Keratinocyte (primary cell): Measurements from ENCODE around the gene ENTPD8. TPM values are rescaled to one million over a fixed set of nuclear protein-coding genes. Genes with fewer than 3 reads are reported as not detected.
"Not testable (repeated sequence)": the region's sequence is repeated elsewhere in the genome, so short reads cannot be mapped to it uniquely, and the experiment has no call there.

Experiments used
- DNase-seq: peaks from one replicate; pipeline ENCODE4 v3.0.0-alpha.2; 2011; ENCODE audit warnings: low read depth, missing footprints, low spot score
- FAIRE-seq: peaks from 2 replicates; lab custom pipeline; 2011; peaks lifted over from hg19 to GRCh38; lab: Jason Lieb, UNC
- H2AFZ ChIP-seq: 2 replicates; pipeline ENCODE4 v1.6.0; 2012; ENCODE audit warnings: low read length, control low read depth, inconsistent platforms; ENCODE audit not compliant: control insufficient read depth
- H3K27ac ChIP-seq: 2 replicates; pipeline ENCODE4 v1.5.1; 2011; ENCODE audit warnings: low read length; ENCODE audit not compliant: control insufficient read depth, insufficient read depth
- H3K27me3 ChIP-seq: 3 replicates; pipeline ENCODE4 v1.6.0; 2011; ENCODE audit warnings: low read length; ENCODE audit not compliant: control insufficient read depth, insufficient read depth; ENCODE audit errors: extremely low read depth
- H3K36me3 ChIP-seq, 2 experiments: 2 replicates in 1 of 2; 3 replicates in 1 of 2; pipeline ENCODE4 v1.5.1; 2011; ENCODE audit warnings: low read length in 2 of 2, mild to moderate bottlenecking in 1 of 2; ENCODE audit not compliant: control insufficient read depth in 2 of 2, insufficient read depth in 2 of 2; ENCODE audit errors: extremely low read depth in 1 of 2
- H3K4me1 ChIP-seq: 3 replicates; pipeline ENCODE4 v1.5.1; 2011; ENCODE audit warnings: low read length; ENCODE audit not compliant: control insufficient read depth, insufficient read depth; ENCODE audit errors: extremely low read depth
- H3K4me2 ChIP-seq: 3 replicates; pipeline ENCODE4 v1.6.0; 2011; ENCODE audit warnings: low read depth, low read length; ENCODE audit not compliant: control insufficient read depth, insufficient read depth; ENCODE audit errors: extremely low read depth
- H3K4me3 ChIP-seq, 3 experiments: fragments of 200-600 bp in 1 of 3; sonication (generic) in 1 of 3; 2 replicates in 2 of 3; 3 replicates in 1 of 3; pipeline ENCODE4 v1.5.1; 2011 to 2016; ENCODE audit warnings: low read length in 3 of 3, mild to moderate bottlenecking in 3 of 3, control low read depth in 2 of 3, inconsistent platforms in 1 of 3, low read depth in 1 of 3, mixed read lengths in 1 of 3, mixed run types in 1 of 3, moderate library complexity in 1 of 3; ENCODE audit not compliant: control insufficient read depth in 2 of 3, insufficient read depth in 2 of 3; ENCODE audit errors: extremely low read depth in 1 of 3
- H3K79me2 ChIP-seq: 2 replicates; pipeline ENCODE4 v1.6.0; 2012; ENCODE audit warnings: low read length; ENCODE audit not compliant: control insufficient read depth, insufficient read depth
- H3K9ac ChIP-seq: 3 replicates; pipeline ENCODE4 v1.6.0; 2011; ENCODE audit warnings: low read length; ENCODE audit not compliant: control insufficient read depth, insufficient read depth; ENCODE audit errors: extremely low read depth
- H3K9me1 ChIP-seq: 3 replicates; pipeline ENCODE4 v1.6.0; 2011; ENCODE audit warnings: low read length; ENCODE audit not compliant: control insufficient read depth, insufficient read depth; ENCODE audit errors: extremely low read depth
- H3K9me3 ChIP-seq: 2 replicates; pipeline ENCODE4 v1.5.1; 2012; ENCODE audit warnings: low read depth, low read length; ENCODE audit not compliant: control insufficient read depth
- H4K20me1 ChIP-seq: 3 replicates; pipeline ENCODE4 v1.6.0; 2011; ENCODE audit warnings: low read length; ENCODE audit not compliant: control insufficient read depth, insufficient read depth; ENCODE audit errors: extremely low read depth
- CTCF ChIP-seq, 3 experiments: IDR thresholded peaks in 1 of 3; conservative IDR thresholded peaks in 1 of 3; optimal IDR thresholded peaks in 1 of 3; 2 replicates in 2 of 3; 3 replicates in 1 of 3; pipeline versions ENCODE3 to v1.5.1; 2011; ENCODE audit warnings: low read length in 3 of 3, mild to moderate bottlenecking in 3 of 3, moderate library complexity in 2 of 3, control low read depth in 1 of 3, inconsistent platforms in 1 of 3; ENCODE audit not compliant: insufficient read depth in 2 of 3; ENCODE audit errors: extremely low read depth in 1 of 3
- EZH2 ChIP-seq: IDR thresholded peaks from one replicate; pipeline ENCODE4 v1.6.1; 2012; ENCODE audit warnings: inconsistent platforms, mild to moderate bottlenecking, low read length, moderate library complexity
- dilution Hi-C: fragments of 300-500 bp; cut with MboI; formaldehyde crosslinking; loops from one replicate; pipeline ENCODE4 v1.7.0; 2020; ENCODE audit warnings: low sequenced_read_pairs; ENCODE audit not compliant: extremely low pct_ligation_motif_present
- polyA plus RNA-seq, 5 experiments: library from polyadenylated mRNA; depleted of rRNA in 3 of 5; stranded (reverse) in 3 of 5; stranded (forward) in 1 of 5; unstranded in 1 of 5; fragments of >200 nt; gene quantifications; 1 replicate in 1 of 5; 2 replicates in 3 of 5; 3 replicates in 1 of 5; pipeline versions ENCODE4 v1.2.1 to v1.2.3, GENCODE V29; 2011 to 2012; ENCODE audit warnings: missing spikeins in 2 of 5, low read depth in 1 of 5, low replicate concordance in 1 of 5

ENTPD8 gene
- polyA plus RNA-seq, 1 donor (not counting 4 experiments of a cell fraction or from before 2014, with no cell fraction given), result not detected

DNA sequence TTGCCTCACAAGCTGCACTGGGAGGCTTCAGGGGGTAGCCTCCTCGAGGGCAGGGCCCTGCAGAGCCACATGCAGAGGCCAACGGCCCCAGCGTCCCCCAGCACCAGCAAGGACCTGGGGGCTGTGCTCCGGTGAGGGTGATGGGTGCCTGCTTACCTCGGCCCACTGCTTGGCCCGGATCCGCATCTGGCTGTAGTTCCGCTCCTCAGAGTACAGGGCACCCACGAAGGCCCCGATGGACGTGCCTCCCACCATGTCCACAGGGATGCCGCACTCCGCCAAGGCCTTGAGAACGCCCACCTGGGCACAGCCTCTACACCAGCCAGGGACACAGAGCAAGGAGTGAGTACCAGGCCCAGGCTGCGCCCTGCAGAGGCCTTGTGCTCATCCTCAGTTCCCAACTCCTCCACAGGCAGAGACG is 26.0 kb upstream of the ENTPD8 start:
- Histone ChIP-seq H3K4me2 (no peak overlapping the region), H3K9me1 (no peaks in the 10 kb centered on the region), H3K4me3 (no peak overlapping the region), H3K27me3 (peaks cover 11% of the 10 kb centered on the region), H2AFZ (no peak overlapping the region), H3K79me2 (no peaks in the 10 kb centered on the region), H3K27ac (no peak overlapping the region), H3K36me3 (no peaks in the 10 kb centered on the region), H3K9ac (no peak overlapping the region), H3K4me1 (no peaks in the 10 kb centered on the region), H4K20me1 (no peaks in the 10 kb centered on the region), H3K9me3 (no peaks in the 10 kb centered on the region)
- TF ChIP-seq EZH2 (no peak), CTCF (optimal IDR thresholded peaks at IDR 0.05 in 1 of 3, IDR thresholded peaks at IDR 0.05 in 1 of 3, conservative IDR thresholded peaks at IDR 0.05 in 1 of 3; ENCODE audit: extremely low read depth in 1 of 3, insufficient read depth in 2 of 3, low read length in 3 of 3) (no peak)
- DNase-seq, result no peak
- FAIRE-seq, result no peak
- dilution Hi-C loops, result no loop called here

DNA sequence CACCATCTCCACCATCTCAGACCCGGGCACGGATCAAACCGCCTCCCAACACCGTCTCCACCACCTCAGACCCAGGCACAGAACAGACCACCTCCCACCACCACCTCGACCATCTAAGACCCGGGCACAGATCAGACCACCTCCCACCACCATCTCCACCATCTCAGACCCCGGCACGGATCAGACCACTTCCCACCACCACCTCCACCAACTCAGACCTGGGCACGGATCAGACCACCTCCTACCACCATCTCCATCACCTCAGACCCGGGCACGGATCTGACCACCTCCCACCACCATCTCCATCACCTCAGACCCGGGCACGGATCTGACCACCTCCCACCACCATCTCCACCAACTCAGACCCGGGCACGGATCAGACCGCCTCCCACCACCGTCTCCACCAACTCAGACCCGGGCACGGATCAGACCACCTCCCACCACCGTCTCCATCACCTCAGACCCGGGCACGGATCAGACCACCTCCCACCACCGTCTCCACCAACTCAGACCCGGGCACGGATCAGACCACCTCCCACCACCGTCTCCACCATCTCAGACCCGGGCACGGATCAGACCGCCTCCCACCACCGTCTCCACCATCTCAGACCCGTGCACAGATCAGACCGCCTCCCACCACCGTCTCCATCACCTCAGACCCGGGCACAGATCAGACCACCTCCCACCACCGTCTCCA is 25.4 kb upstream of the ENTPD8 start:
- H4K20me1 ChIP-seq, H3K9ac ChIP-seq, H3K4me3 ChIP-seq, H3K36me3 ChIP-seq, H2AFZ ChIP-seq, H3K4me2 ChIP-seq, H3K4me1 ChIP-seq, H3K9me3 ChIP-seq, dilution Hi-C loops, H3K27ac ChIP-seq, FAIRE-seq, H3K9me1 ChIP-seq, H3K79me2 ChIP-seq, DNase-seq: not testable (repeated sequence)
- peaks cover 15% of the 10 kb centered on the region for H3K27me3 ChIP-seq
